NK-92 (cell line): ENCODE results near the gene LRRC56.
A peak's percentile ranks its signal among the peaks of the same experiment; 100 is the strongest.

Experiments used
- DNase-seq: peaks from one replicate; lab custom pipeline; 2025; ENCODE audit not compliant: unreplicated experiment; lab: John Stamatoyannopoulos, UW

LRRC56 gene, protein sequence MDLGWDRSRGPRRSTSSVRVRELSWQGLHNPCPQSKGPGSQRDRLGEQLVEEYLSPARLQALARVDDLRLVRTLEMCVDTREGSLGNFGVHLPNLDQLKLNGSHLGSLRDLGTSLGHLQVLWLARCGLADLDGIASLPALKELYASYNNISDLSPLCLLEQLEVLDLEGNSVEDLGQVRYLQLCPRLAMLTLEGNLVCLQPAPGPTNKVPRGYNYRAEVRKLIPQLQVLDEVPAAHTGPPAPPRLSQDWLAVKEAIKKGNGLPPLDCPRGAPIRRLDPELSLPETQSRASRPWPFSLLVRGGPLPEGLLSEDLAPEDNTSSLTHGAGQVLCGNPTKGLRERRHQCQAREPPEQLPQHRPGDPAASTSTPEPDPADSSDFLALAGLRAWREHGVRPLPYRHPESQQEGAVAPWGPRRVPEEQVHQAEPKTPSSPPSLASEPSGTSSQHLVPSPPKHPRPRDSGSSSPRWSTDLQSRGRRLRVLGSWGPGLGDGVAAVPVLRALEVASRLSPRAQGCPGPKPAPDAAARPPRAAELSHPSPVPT

DNA sequence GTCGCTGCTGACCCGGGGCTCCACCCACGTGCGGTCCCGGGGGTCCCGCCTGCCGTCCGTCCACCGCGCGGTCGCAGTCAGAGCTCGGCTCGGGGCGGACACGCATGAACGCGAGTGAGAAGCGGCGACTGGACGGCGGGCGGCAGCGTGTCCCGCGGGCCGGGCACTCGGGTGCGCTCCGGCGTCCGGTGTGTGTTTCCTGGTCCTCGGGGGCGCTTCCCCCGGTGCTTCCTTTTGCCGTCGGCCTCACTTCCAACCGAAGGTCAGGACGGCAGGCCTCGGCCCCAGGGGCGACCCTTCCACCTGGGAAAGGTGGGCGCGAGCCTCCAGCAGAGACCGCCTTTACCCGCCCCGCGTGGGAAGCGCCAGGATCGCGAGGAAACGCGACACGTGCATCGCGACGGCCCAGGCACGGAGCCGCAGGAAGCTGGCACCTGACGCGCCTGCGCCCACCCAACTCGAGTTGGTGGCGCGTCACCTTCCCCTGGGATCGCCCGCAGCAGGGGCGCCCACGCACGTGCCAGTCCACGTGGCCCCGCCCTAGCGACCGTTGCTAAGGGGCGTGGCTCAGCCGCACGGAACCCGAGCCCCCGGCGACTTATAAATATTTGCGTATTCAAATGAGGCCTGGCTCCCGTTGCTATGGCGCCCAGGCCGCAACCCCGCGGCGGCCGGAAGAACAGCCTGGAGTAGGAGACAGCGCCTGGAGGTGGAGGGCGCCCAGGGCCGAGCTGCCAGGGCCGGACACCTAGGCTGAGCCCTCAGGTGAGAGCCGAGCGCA lies at the start of gene LRRC56:
LRRC56 (plus strand) TSS at position 687 of the 781 bp plus-strand sequence. CDS start 3,158 bp downstream, outside the sequence.
- peak; percentile 31 for DNase-seq

DNA sequence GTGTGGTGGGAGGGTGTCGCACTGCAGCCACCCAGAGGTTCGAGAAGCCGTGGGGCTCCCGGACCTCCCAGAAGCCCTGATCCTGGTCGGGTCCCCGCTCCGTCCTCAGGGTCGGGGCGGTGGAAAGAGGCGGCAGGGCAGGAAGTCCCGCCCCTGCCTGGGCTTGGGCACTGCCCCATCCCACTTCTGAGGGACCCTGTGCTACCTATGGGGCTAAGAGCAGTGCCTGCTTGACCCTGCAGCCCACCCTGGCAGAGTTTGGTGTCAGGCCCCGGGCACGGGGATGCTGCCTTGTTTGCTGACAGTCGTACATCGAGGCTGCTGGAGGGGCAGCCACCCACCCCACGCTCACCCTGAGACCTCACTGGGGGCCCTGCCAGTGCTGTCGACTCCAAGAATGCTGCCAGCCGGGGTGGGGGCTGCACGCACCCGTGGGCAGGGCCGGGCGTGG lies 49.7 kb upstream of the LRRC56 start:
- no peak for DNase-seq

DNA sequence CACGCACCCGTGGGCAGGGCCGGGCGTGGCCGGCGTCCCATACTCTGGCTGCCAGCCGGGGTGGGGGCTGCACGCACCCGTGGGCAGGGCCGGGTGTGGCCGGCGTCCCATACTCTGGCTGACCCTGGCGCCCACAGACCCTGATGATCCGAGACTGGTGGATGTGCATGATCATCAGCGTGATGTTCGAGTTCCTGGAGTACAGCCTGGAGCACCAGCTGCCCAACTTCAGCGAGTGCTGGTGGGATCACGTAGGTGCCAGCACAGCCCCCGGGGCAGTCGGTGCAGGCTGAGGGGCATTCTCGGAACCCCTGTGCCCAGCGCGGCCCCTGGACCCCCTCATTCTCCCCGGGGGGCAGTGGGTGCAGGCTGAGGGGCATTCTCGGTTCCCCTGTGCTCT lies 49.3 kb upstream of the LRRC56 start:
- no peak for DNase-seq

DNA sequence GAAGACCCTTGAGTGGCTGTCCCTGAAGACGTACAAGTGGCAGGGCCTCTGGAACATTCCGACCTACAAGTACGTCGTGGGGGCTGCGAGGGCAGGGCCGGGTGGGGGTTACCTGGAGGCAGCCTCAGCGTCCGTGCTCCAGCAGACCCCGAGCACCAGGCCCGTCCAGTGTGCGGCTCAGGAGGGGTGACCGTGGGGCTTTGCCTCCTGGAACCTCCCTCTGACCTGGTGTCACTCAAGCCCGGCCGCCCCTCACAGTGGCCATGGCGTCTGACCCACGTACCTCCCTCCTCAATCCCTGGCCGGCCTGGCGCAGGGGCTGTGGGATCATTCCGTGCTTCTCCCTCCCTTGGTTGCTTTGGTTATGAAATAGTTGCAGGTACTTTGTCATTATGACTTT lies 48.7 kb upstream of the LRRC56 start:
- DNase-seq, result no peak

DNA sequence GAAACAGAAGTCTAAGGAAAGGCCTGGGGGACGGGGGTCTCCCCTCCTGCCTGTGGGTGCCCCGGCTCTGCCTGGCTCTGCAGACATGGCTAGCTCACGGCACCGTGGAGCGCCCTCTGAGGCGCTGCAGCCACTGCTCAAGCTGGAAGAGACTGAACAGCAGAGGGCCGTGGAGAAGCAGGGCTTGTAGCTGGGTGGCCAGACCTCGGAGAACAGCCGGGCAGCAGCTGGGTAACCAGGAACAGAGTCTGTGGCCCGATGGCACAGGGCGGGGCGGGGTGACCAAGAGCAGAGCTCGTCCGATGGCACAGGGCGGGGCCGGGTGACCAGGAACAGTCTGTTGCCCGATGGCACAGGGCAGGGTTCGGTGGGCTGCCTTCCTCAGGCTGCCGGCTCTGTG lies 48.3 kb upstream of the LRRC56 start:
- DNase-seq, result no peak

DNA sequence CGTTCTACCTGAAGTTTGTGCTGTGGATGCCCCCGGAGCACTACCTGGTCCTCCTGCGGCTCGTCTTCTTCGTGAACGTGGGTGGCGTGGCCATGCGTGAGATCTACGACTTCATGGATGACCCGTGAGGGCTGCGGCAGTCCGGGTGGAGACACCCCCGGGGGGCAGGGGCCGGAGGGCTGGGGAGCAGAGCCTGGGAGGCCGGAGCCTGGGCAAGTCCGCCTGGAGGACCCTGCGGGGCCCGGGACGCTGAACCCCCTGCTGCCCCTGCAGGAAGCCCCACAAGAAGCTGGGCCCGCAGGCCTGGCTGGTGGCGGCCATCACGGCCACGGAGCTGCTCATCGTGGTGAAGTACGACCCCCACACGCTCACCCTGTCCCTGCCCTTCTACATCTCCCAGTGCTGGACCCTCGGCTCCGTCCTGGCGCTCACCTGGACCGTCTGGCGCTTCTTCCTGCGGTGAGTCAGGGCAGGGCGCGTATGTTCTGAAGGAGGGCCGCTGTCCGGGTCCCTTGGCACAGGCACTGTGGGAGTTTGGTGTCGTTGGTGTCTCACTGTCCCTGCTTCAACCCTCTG lies 47.6 kb upstream of the LRRC56 start:
- no peak for DNase-seq

DNA sequence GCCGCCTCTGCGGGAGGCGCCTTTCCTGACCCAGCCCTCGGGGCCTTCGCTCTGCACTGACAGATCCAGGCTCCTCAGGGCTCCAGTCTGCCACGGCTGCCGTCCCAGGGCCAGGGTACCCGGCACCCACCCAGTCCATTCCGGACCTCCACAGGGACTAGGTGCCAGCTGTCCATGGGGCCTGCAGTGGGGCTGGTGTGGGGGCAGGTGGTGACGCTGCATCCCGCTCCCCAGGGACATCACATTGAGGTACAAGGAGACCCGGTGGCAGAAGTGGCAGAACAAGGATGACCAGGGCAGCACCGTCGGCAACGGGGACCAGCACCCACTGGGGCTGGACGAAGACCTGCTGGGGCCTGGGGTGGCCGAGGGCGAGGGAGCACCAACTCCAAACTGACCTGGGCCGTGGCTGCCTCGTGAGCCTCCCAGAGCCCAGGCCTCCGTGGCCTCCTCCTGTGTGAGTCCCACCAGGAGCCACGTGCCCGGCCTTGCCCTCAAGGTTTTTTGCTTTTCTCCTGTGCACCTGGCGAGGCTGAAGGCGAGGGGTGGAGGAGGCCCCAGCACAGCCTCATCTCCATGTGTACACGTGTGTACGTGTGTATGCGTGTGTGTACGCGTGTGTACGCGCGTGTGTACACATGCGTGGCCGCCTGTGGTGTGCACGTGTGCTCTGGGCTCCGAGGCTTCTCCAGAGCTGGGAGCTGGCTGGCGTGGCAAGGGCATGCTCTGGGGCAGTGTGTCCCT lies 47.0 kb upstream of the LRRC56 start:
- no peak for DNase-seq

DNA sequence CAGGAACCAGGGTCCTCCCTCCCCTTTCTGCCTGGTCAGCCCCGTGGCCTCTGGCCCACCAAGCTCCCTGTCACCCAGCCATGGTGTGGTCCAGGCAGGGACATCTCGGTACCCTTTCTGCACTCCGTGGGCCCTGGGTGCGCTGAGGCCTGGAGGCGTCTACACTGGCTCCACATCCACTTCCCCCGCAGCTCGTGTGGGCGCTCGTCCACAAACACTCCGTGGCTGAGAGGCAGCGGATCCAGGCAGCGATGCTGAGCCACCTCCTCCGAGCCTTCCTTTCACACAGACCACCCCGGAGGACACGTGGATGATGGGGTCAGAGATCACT lies 46.4 kb upstream of the LRRC56 start:
- no peak for DNase-seq

DNA sequence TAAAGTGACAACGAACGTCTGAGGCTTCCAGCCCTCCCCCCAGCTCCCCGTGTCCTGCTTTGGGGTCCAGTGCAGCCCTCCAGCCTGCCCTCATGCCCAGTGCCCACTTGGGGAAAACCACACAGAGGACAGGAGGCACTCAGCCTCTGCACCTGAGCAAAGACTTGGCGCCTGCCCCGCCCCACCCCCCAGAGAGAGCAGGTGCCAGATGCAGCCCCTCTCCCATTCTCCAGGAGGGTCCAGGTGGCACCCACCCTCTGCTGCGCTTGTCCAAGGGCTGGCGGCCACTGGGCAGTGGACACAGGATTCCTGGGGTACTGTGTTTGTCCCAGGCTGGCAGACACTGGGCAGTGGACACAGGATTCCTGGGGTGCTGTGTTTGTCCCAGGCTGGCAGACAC lies 46.0 kb upstream of the LRRC56 start:
- DNase-seq, result no peak

DNA sequence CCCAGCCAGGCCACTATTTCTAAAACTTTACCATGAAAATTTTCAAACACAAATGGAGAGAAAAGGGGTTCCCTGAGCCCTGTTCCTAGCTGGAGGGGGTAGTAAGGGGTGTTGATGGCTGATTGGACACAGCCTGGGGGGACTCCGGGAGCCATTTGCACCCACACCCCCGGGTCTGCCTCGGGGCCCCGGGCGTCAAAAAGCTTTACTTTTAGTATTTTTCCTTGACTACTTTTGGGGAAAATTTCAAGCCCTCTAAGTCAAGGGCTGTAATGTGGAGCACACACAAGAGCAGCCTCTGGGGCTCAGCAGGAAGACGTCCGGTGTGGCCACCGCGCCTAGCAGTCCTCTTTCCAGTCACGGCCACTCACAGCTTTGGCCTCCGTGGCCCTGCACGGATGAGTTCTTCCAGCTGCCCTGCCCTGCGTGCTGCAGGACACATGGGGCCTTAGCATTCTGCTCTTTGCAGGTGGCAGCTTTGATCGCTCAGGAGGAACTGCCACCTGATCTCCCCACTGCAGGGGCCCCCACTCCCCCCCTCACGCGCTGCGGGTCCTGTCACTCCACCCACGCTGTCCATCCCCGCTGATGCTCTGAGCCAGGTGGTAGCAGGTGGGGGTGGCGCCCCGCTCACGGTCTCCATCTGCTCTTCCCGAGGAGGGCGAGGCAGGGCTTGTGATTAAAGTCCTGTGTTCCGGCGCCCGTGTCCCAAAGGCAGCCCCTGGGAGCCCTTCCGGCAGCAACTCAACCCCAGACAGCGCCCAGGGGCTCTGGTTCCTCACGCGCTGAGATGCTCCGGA lies 44.7 kb upstream of the LRRC56 start:
- DNase-seq, result no peak

DNA sequence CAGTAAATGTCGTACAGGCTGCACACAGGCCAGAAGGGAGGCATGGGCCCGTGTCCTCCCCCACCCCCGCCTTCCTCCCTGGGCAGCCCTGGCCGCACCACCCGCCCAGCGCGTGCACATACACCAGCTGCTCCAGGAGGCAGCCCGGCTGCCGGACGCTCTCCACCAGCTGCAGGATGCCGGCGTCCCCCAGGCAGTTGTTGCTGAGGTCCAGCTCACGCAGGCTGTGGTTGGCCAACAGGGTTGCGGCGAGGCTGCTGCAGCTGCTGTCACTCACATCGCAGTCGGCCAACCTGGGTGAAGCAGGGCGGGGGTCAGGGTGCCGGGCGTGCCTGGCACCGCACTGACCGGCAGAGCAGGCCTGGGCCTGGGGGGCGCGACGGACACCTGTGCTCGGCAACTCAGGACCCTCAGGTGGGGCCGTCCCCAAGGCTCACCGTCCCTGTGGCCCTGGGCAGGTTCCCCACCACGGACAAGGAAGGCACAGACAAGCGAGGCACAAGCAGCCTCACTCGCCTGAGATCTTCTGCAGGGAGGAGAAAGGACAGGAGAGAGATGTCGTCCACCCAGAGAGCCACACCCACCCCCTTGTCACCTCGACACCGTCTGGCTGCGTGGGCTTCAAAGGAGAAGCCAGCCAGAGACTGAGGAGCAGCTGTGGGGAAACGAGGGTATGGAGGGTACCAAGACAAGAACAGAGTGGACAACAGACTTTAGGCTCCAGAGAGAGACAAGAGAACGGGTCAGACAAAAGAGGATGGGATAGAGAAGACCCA lies 42.4 kb upstream of the LRRC56 start:
- DNase-seq, result no peak

DNA sequence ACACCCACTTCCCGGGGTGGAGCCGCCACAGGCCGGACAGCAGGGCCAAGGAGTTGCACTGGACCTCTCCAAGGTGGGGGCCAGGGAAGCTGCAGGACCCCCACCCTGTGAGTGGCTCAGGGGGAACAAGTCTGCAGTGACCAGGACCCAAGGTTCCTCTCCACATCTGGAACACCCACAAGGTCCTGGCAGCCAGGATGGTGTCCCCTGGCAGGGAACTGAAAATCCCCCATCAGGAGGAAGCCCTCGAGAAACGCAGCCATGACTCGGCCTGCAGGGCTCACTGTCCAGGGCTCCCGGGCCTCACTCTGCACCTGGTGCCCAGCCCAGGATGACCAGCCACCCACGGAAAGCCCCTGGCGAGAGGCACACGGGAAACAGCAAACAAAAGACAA lies 41.8 kb upstream of the LRRC56 start:
- no peak for DNase-seq

DNA sequence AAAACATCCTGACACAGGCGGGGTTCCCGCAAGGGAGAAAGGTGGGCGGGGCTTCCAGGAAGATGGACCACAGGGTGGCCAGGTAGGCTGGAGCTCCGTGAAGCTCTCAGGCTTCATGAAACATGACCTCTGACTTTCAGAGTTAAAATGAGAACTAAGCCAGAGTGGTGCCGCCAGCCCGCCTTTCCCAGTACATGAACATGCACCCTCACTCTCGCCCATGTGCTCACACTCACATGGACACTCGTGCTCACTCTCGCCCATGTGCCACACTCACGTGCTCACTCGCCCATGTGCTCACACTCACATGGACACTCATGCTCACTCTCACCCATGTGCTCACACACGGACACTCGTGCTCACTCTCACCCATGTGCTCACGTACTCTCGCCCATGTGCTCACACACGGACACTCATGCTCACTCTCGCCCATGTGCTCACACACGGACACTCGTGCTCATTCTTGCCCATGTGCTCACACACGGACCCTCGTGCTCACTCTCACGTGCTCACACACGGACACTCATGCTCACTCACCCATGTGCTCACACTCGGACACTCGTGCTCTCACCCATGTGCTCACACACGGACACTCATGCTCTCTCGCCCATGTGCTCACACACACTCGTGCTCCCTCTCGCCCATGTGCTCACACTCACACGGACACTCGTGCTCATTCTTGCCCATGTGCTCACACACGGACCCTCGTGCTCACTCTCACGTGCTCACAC lies 40.3 kb upstream of the LRRC56 start:
- no peak for DNase-seq

DNA sequence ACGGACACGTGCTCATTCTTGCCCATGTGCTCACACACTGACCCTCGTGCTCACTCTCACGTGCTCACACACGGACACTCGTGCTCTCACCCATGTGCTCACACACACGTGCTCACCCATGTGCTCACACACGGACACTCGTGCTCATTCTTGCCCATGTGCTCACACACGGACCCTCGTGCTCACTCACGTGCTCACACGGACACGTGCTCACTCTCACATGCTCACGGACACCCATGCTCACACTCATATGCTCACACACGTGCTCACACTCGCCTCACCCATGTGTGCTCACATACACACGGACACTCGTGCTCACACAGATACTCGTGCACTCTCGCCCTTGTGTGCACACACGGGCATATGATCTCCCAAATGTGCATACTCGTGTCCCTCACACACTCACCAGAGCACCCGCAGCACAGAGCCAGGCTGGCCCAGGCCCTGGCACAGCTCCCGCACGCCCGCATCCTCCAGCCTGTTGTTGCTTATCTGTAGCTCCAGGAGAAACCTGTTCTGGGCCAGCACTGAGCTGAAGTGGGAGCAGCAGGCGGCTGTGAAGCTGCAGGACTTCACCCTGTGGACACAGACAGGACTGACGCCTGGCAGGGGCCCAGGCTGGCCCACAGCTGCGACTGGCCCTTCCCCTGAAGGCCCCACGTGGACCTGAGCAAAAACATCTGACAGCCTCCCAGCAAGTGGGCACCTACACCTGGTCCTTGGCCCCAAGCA lies 39.6 kb upstream of the LRRC56 start:
- no peak for DNase-seq

DNA sequence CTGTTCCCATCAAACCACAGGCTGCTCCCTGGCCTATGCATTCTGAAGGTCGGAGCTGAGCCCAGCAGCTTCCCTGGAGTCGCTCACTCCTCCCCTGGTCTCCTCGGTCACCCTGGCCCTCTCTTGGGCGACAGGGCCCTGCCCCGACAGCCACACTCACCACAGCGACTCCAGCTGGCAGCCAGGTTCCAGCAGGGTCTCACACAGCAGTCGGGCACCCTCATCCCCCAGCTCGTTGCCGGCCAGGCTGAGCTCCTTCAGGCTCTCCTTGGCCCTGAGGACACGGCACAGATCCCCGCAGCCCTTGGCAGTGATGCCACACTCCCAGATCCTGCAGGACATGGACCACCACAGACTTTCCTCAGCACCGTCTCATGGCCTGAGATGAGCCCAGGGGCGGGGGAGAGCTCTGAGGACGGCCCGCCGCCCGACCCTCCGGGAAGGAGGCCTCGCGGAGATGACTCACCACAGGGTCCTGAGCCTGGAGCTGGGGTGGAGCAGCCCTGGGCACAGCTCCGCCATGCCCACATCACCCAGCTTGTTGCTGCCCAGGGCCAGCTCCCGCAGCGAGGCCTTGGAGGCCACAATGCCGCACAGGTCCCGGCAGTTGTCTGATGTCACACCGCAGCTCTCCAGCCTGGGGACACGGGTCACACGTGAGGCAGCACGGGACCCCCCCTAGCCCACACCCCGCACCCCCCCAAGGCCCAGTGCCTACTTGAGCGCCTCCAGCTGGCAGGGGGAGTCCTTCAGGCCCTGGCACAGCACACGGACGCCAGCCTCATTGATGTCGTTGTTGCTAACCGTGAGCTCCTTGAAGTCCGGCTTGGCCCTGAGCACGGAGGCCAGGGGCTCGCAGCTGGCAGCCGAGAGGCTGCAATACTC lies 38.8 kb upstream of the LRRC56 start:
- no peak for DNase-seq

DNA sequence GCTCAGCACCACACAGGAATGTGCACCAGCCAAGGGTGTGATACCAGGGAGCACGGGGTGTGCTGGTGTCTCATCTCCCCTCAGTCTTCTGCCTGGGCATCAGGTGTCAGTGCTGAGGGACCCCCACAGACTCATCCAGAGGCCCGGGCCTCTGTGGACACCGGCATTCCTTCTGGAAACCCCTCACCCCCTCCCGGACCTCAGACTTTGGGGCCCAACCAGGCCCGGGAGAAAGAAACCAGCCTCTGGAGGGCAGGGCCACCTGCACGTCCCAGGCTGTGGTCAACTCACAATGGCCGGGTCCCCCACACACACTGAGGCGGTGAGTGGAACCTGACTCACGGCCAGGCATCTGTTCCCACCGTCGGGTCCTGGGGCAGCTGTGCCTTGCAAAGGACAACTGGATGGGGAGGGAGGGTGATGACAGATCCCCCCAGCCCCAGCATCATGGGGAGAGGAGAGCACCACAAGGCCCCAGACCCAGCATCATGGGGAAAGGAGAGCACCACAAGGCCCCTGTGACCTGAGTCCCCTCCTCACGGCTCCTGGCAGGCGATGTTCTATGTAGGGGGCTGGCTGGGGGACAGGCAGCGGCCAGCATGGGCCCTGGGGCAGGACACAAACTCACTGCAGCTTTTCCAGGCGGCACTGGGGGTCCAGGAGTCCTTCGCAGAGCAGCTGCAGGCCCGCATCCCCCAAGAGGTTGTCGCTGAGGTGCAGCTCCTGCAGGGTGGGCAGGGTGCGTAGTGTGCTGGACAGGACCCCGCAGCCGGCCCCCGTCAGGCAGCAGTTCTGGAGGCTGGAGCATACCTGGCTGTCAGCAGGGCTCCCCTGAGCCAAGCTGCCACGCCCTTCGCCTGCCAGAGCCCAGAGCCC lies 37.9 kb upstream of the LRRC56 start:
- DNase-seq, result no peak
